Liver (tissue), 9 donors: Measurements from ENCODE around the gene DIAPH2. TPM values are rescaled to one million over a fixed set of nuclear protein-coding genes. Genes with fewer than 3 reads are reported as not detected.

Experiments used
- DNase-seq: peaks from one replicate; pipeline ENCODE4 v3.0.0-alpha.2; 2017; ENCODE audit warnings: low spot score
- H3K27ac ChIP-seq, 2 donors: one replicate each; pipeline ENCODE4 v1.7.0; 2013; ENCODE audit warnings: inconsistent platforms in 2 of 2, low read length in 2 of 2, control low read depth in 1 of 2, low read depth in 1 of 2, mild to moderate bottlenecking in 1 of 2
- H3K27me3 ChIP-seq, 4 donors: one replicate each; pipeline versions ENCODE4 v1.6.1 to v1.7.0; 2013; ENCODE audit warnings: low read length in 3 of 4, inconsistent platforms in 1 of 4, mild to moderate bottlenecking in 1 of 4, moderate library complexity in 1 of 4; ENCODE audit not compliant: control insufficient read depth in 4 of 4, insufficient read depth in 4 of 4
- H3K36me3 ChIP-seq, 4 donors: one replicate each; pipeline versions ENCODE4 v1.6.1 to v1.7.0; 2013; ENCODE audit warnings: low read length in 3 of 4, mild to moderate bottlenecking in 3 of 4, low read depth in 1 of 4, moderate library complexity in 1 of 4; ENCODE audit not compliant: control insufficient read depth in 4 of 4, insufficient read depth in 3 of 4
- H3K4me1 ChIP-seq, 4 donors: one replicate each; pipeline versions ENCODE4 v1.6.1 to v1.7.0; 2013; ENCODE audit warnings: low read length in 3 of 4, mild to moderate bottlenecking in 3 of 4, moderate library complexity in 1 of 4; ENCODE audit not compliant: control insufficient read depth in 4 of 4, insufficient read depth in 4 of 4
- H3K4me3 ChIP-seq, 3 donors: one replicate each; pipeline versions ENCODE4 v1.6.1 to v1.7.0; 2013; ENCODE audit warnings: low read length in 3 of 3, control low read depth in 1 of 3, low read depth in 1 of 3, mild to moderate bottlenecking in 1 of 3
- H3K9ac ChIP-seq, 2 donors: one replicate each; pipeline ENCODE4 v1.7.0; 2013; ENCODE audit warnings: low read length in 2 of 2, mild to moderate bottlenecking in 2 of 2, moderate library complexity in 2 of 2, control low read depth in 1 of 2, low read depth in 1 of 2
- H3K9me3 ChIP-seq, 4 donors: one replicate each; pipeline versions ENCODE4 v1.6.1 to v1.7.0; 2013; ENCODE audit warnings: low read length in 3 of 4; ENCODE audit not compliant: control insufficient read depth in 4 of 4
- EGR1 ChIP-seq, 2 donors: IDR thresholded peaks; 2 replicates each; pipeline ENCODE4 v1.6.1; 2016 to 2018; ENCODE audit warnings: antibody characterized with exemption in 2 of 2, low read depth in 2 of 2
- FOXA1 ChIP-seq: IDR thresholded peaks from 2 replicates; pipeline ENCODE4 v1.6.1; 2016; ENCODE audit warnings: antibody characterized with exemption
- FOXA2 ChIP-seq: IDR thresholded peaks from 2 replicates; pipeline ENCODE4 v1.6.1; 2016; ENCODE audit warnings: antibody characterized with exemption
- GABPA ChIP-seq, 2 donors: IDR thresholded peaks in 1 of 2; conservative IDR thresholded peaks in 1 of 2; 2 replicates each; pipeline ENCODE4 v1.6.1; 2016; ENCODE audit warnings: antibody characterized with exemption in 2 of 2, mild to moderate bottlenecking in 1 of 2, moderate library complexity in 1 of 2
- HNF4A ChIP-seq, 2 donors: conservative IDR thresholded peaks; 2 replicates each; pipeline ENCODE4 v1.6.1; 2016; ENCODE audit warnings: antibody characterized with exemption in 2 of 2, mild to moderate bottlenecking in 2 of 2
- HNF4G ChIP-seq: IDR thresholded peaks from 2 replicates; pipeline ENCODE4 v1.6.1; 2016; ENCODE audit warnings: antibody characterized with exemption
- JUND ChIP-seq, 2 donors: IDR thresholded peaks; 2 replicates each; pipeline ENCODE4 v1.6.1; 2016; ENCODE audit warnings: antibody characterized with exemption in 2 of 2
- NR2F2 ChIP-seq: IDR thresholded peaks from 2 replicates; pipeline ENCODE4 v1.6.1; 2016; ENCODE audit warnings: antibody characterized with exemption
- RAD21 ChIP-seq, 2 donors: IDR thresholded peaks; 2 replicates each; pipeline ENCODE4 v1.6.1; 2016; ENCODE audit warnings: antibody characterized with exemption in 2 of 2, mild to moderate bottlenecking in 2 of 2
- RXRA ChIP-seq, 2 donors: IDR thresholded peaks; 2 replicates each; pipeline ENCODE4 v1.6.1; 2017 to 2018; ENCODE audit warnings: antibody characterized with exemption in 2 of 2, mild to moderate bottlenecking in 1 of 2
- SP1 ChIP-seq: IDR thresholded peaks from 2 replicates; pipeline ENCODE4 v1.6.1; 2018; ENCODE audit warnings: antibody characterized with exemption, mild to moderate bottlenecking
- TAF1 ChIP-seq: conservative IDR thresholded peaks from 2 replicates; pipeline ENCODE4 v1.6.1; 2016; ENCODE audit warnings: antibody characterized with exemption, mild to moderate bottlenecking
- YY1 ChIP-seq: IDR thresholded peaks from 2 replicates; pipeline ENCODE4 v1.6.1; 2016; ENCODE audit warnings: antibody characterized with exemption, mild to moderate bottlenecking
- WGBS: extraction: QIAGEN DNeasy Blood & Tissue Kit; methylation state at CpG from one replicate; pipeline ENCODE4 v1.1.7; 2013; 5-methylcytosine and 5-hydroxymethylcytosine counted together
- polyA plus RNA-seq, 2 donors: library from polyadenylated mRNA; stranded (reverse) in 1 of 2; unstranded in 1 of 2; fragments of 200-250 nt in 1 of 2; fragments of >200 nt in 1 of 2; fragmentation: Nextera tagmentation in 1 of 2; extraction: Ambion mirVana in 1 of 2; gene quantifications; one replicate each; pipeline versions ENCODE4 v1.2.1 to v1.2.3, GENCODE V29; 2013 to 2015
- total RNA-seq, 2 donors: library from RNA; depleted of rRNA; stranded (reverse); fragments of >200 nt; gene quantifications; one replicate each; pipeline ENCODE4 v1.2.3, GENCODE V29; 2014
- TF ChIP-seq, protein P1 (sequence below): IDR thresholded peaks from 2 replicates; pipeline ENCODE4 v1.6.1; 2016; ENCODE audit warnings: antibody characterized with exemption
- TF ChIP-seq, protein P2 (sequence below): IDR thresholded peaks from 2 replicates; pipeline ENCODE4 v1.6.1; 2016; ENCODE audit warnings: antibody characterized with exemption, mild to moderate bottlenecking
- TF ChIP-seq, protein P3 (sequence below): fragments of 150-350 bp; IDR thresholded peaks from 2 replicates; pipeline ENCODE4 v1.5.1; 2017; ENCODE audit warnings: improper control_type of control experiment, low read depth, low read length; ENCODE audit not compliant: missing input control
- TF ChIP-seq, protein P4 (sequence below): IDR thresholded peaks from 2 replicates; pipeline ENCODE4 v1.6.1; 2016; ENCODE audit warnings: antibody characterized with exemption
- TF ChIP-seq, protein P5 (sequence below): IDR thresholded peaks from 2 replicates; pipeline ENCODE4 v1.6.1; 2016; ENCODE audit warnings: antibody characterized with exemption
- donor health status: healthy.
- donor health status: healthy.
- donor health status: healthy.
- donor health status: healthy.
- donor health status: healthy.

Gene DIAPH2
- total and polyA plus RNA-seq, 4 donors, result 2.7 to 16.6 (median 5.3) TPM

DNA sequence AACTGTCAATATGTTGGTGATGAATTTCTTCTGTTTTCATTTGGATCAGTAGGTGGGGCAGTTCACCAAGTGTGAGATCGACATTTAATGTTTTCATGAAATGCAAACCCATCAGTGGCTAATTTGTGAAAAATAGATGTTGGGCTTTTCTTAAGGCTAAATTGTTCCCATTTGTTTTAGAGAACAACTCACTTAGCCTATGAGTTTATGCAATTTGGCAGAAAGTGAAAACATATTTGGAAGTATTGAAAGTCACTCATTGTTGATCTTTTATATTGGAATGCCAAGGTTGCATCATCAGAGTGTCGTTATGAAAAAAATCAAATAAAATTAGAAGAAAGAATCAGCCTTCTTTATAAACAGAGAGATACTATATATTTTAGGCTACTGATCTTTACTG lies 331.5 kb downstream of the DIAPH2 start:
- DNase-seq, result no peak
- 49% methylated on average over 2 of the region's 2 CpGs for WGBS
- no peaks in the 10 kb centered on the region for H3K9me3 ChIP-seq

DNA sequence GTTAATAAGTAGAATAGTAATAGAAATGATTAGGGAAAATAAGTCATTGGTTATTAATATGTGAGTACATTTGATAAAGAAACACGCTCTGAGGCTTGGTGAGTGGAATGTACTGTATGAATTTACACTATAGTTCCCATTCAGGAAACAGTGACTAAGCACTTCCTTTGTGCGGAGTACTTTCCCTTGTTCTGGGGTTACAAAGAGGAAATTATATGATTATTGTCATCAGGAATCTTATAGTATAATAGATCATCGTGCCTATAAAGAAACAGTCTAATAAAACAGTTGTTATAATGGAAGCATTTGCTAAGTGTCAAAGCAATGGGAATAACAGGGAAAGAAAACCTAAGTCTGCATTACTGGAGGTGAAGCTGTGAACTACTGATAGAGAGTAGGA lies 337.0 kb downstream of the DIAPH2 start:
- no peak for DNase-seq
- no peak overlapping the region for H3K4me3 ChIP-seq
- WGBS, result 84% methylated on average over 3 of the region's 3 CpGs
- no peaks in the 10 kb centered on the region for H3K4me1 ChIP-seq
- H3K27ac ChIP-seq, result no peak overlapping the region
- TF ChIP-seq TAF1, result no peak
- no peak for TF ChIP-seq FOXA2
- no peak for TF ChIP-seq HNF4G
- TF ChIP-seq, protein P1, sequence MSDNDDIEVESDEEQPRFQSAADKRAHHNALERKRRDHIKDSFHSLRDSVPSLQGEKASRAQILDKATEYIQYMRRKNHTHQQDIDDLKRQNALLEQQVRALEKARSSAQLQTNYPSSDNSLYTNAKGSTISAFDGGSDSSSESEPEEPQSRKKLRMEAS, result no peak
- TF ChIP-seq, protein P2, sequence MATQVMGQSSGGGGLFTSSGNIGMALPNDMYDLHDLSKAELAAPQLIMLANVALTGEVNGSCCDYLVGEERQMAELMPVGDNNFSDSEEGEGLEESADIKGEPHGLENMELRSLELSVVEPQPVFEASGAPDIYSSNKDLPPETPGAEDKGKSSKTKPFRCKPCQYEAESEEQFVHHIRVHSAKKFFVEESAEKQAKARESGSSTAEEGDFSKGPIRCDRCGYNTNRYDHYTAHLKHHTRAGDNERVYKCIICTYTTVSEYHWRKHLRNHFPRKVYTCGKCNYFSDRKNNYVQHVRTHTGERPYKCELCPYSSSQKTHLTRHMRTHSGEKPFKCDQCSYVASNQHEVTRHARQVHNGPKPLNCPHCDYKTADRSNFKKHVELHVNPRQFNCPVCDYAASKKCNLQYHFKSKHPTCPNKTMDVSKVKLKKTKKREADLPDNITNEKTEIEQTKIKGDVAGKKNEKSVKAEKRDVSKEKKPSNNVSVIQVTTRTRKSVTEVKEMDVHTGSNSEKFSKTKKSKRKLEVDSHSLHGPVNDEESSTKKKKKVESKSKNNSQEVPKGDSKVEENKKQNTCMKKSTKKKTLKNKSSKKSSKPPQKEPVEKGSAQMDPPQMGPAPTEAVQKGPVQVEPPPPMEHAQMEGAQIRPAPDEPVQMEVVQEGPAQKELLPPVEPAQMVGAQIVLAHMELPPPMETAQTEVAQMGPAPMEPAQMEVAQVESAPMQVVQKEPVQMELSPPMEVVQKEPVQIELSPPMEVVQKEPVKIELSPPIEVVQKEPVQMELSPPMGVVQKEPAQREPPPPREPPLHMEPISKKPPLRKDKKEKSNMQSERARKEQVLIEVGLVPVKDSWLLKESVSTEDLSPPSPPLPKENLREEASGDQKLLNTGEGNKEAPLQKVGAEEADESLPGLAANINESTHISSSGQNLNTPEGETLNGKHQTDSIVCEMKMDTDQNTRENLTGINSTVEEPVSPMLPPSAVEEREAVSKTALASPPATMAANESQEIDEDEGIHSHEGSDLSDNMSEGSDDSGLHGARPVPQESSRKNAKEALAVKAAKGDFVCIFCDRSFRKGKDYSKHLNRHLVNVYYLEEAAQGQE, result no peak
- TF ChIP-seq, protein P3, sequence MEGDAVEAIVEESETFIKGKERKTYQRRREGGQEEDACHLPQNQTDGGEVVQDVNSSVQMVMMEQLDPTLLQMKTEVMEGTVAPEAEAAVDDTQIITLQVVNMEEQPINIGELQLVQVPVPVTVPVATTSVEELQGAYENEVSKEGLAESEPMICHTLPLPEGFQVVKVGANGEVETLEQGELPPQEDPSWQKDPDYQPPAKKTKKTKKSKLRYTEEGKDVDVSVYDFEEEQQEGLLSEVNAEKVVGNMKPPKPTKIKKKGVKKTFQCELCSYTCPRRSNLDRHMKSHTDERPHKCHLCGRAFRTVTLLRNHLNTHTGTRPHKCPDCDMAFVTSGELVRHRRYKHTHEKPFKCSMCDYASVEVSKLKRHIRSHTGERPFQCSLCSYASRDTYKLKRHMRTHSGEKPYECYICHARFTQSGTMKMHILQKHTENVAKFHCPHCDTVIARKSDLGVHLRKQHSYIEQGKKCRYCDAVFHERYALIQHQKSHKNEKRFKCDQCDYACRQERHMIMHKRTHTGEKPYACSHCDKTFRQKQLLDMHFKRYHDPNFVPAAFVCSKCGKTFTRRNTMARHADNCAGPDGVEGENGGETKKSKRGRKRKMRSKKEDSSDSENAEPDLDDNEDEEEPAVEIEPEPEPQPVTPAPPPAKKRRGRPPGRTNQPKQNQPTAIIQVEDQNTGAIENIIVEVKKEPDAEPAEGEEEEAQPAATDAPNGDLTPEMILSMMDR, result no peak
- no peak for TF ChIP-seq SP1
- TF ChIP-seq EGR1 (IDR thresholded peaks at IDR 0.05; ENCODE audit: low read depth in 2 of 2), result no peak
- no peak for TF ChIP-seq JUND (IDR thresholded peaks at IDR 0.05)
- no peak for TF ChIP-seq RAD21 (IDR thresholded peaks at IDR 0.05)
- no peak for TF ChIP-seq HNF4A (conservative IDR thresholded peaks at IDR 0.05)
- TF ChIP-seq GABPA (IDR thresholded peaks at IDR 0.05 in 1 of 2, conservative IDR thresholded peaks at IDR 0.05 in 1 of 2), result no peak
- TF ChIP-seq, protein P4, sequence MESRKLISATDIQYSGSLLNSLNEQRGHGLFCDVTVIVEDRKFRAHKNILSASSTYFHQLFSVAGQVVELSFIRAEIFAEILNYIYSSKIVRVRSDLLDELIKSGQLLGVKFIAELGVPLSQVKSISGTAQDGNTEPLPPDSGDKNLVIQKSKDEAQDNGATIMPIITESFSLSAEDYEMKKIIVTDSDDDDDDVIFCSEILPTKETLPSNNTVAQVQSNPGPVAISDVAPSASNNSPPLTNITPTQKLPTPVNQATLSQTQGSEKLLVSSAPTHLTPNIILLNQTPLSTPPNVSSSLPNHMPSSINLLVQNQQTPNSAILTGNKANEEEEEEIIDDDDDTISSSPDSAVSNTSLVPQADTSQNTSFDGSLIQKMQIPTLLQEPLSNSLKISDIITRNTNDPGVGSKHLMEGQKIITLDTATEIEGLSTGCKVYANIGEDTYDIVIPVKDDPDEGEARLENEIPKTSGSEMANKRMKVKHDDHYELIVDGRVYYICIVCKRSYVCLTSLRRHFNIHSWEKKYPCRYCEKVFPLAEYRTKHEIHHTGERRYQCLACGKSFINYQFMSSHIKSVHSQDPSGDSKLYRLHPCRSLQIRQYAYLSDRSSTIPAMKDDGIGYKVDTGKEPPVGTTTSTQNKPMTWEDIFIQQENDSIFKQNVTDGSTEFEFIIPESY, result no peak
- no peak for TF ChIP-seq RXRA (IDR thresholded peaks at IDR 0.05)
- TF ChIP-seq, protein P5, sequence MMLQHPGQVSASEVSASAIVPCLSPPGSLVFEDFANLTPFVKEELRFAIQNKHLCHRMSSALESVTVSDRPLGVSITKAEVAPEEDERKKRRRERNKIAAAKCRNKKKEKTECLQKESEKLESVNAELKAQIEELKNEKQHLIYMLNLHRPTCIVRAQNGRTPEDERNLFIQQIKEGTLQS, result no peak
- no peak for TF ChIP-seq FOXA1
- no peak for TF ChIP-seq NR2F2
- no peak for TF ChIP-seq YY1
- no peak overlapping the region for H3K9ac ChIP-seq
- H3K36me3 ChIP-seq, result no peaks in the 10 kb centered on the region
- H3K27me3 ChIP-seq, result no peaks in the 10 kb centered on the region
- no peaks in the 10 kb centered on the region for H3K9me3 ChIP-seq

More for the DNA sequence above, 331.5 kb downstream of the DIAPH2 start:
- TF ChIP-seq RAD21 (IDR thresholded peaks at IDR 0.05) (peak in 1 of 2 donors; percentile 35), JUND (IDR thresholded peaks at IDR 0.05) (no peak)
- H3K4me1 ChIP-seq, result no peaks in the 10 kb centered on the region
- no peaks in the 10 kb centered on the region for H3K27me3 ChIP-seq
- H3K36me3 ChIP-seq, result no peaks in the 10 kb centered on the region
- H3K9ac ChIP-seq, result no peak overlapping the region
- H3K27ac ChIP-seq, result no peak overlapping the region
- H3K4me3 ChIP-seq, result no peak overlapping the region
